Sigmoid colon (tissue), 4 donors: Measurements from ENCODE around the gene C8G.

Source experiments
- EP300 ChIP-seq, 4 donors: sonication (generic); formaldehyde crosslinking; IDR thresholded peaks; one replicate each; pipeline ENCODE4 v1.6.1; 2017; ENCODE audit warnings: antibody characterized with exemption in 4 of 4
- POLR2A ChIP-seq, 2 donors: fragments of 450-650 bp; IDR thresholded peaks; one replicate each; pipeline ENCODE4 v1.6.1; 2016; ENCODE audit warnings: antibody characterized with exemption in 2 of 2, mild to moderate bottlenecking in 2 of 2, moderate library complexity in 2 of 2
- POLR2AphosphoS5 ChIP-seq, 4 donors: sonication (generic); formaldehyde crosslinking; IDR thresholded peaks; one replicate each; pipeline ENCODE4 v1.6.1; 2017; ENCODE audit warnings: antibody characterized with exemption in 4 of 4
- TF ChIP-seq, protein P1 (sequence below), 4 experiments: fragments of 450-650 bp in 3 of 4; fragments of 200-600 bp in 1 of 4; IDR thresholded peaks; one replicate each; pipeline ENCODE4 v1.5.1; 2016 to 2019; ENCODE audit warnings: antibody characterized with exemption in 4 of 4, mild to moderate bottlenecking in 3 of 4, moderate library complexity in 2 of 4

DNA sequence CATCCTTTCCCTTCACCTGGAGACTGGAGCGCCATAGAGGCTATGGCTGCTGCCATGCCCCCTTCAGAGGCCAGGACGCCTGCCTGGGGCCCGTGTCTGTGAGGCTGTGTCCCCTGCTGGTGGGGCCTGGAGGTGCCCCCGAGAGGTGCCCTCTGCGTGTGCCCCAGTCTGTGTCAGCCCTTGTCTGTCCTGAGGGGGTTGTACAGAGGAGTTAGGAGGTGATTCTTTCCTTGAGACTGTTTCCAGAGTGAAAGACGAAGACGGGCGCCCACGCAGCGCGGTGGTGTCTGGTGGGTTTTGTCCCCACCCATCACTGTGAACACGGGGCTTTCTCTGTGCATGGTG, 34.2 kb upstream of the C8G start:
- TF ChIP-seq POLR2A (IDR thresholded peaks at IDR 0.05) (no peak), POLR2AphosphoS5 (IDR thresholded peaks at IDR 0.05) (no peak), EP300 (IDR thresholded peaks at IDR 0.05) (no peak)
- TF ChIP-seq, protein P1, sequence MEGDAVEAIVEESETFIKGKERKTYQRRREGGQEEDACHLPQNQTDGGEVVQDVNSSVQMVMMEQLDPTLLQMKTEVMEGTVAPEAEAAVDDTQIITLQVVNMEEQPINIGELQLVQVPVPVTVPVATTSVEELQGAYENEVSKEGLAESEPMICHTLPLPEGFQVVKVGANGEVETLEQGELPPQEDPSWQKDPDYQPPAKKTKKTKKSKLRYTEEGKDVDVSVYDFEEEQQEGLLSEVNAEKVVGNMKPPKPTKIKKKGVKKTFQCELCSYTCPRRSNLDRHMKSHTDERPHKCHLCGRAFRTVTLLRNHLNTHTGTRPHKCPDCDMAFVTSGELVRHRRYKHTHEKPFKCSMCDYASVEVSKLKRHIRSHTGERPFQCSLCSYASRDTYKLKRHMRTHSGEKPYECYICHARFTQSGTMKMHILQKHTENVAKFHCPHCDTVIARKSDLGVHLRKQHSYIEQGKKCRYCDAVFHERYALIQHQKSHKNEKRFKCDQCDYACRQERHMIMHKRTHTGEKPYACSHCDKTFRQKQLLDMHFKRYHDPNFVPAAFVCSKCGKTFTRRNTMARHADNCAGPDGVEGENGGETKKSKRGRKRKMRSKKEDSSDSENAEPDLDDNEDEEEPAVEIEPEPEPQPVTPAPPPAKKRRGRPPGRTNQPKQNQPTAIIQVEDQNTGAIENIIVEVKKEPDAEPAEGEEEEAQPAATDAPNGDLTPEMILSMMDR (IDR thresholded peaks at IDR 0.05): no peak
